Subcutaneous adipose tissue (tissue), 4 donors: ENCODE measurements around the gene LARP6. TPM values are rescaled to one million over a fixed set of nuclear protein-coding genes. Genes with fewer than 3 reads are reported as not detected.

Experiments used
- total RNA-seq, 4 donors: library from RNA; depleted of rRNA; stranded (reverse); fragments of >200 nt; gene quantifications; one replicate each; pipeline ENCODE4 v1.1.0, GENCODE V29; 2016
- TF ChIP-seq, protein P1 (sequence below): fragments of 450-650 bp; IDR thresholded peaks from one replicate; pipeline ENCODE4 v1.5.1; 2016; ENCODE audit warnings: low read depth, mild to moderate bottlenecking, control low read depth, antibody characterized with exemption, moderate library complexity

LARP6 gene
- total RNA-seq, 4 donors from 2014 or later = 42.9 to 139 (median 61.2) TPM

DNA sequence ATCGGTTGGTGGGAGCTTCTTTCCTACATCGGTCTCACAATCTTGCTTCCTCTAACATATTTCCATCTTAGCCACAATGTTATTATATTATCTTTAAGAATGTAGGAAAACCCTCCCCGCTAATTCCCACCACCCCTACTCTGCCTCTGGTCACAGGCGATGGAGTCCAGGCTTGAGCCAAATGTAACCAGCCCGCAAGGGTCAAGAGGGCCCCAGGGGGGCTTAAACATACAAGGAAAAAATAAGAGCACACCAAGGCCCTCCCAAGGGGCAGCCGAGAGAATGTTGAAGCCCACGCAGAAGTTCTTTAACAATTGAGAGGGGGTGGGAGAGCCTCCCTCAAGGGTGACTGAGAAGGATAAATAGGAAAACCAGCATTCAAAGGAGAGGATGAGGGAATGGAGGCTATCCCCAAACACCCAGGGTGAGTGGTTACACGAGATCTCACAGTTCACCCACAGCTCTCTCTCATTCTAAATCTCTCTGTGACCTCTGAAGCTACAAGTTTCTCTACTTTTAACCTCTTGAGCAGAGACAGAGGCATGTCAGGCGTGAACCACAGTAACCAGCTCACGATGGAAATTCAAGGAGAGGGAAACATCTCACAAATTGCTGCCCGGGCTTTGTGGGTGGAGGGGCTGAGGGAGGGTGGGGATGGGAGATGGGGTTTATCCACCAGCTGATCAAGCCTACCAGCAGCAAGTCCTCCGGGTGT, 59.2 kb downstream of the LARP6 start:
- TF ChIP-seq, protein P1, sequence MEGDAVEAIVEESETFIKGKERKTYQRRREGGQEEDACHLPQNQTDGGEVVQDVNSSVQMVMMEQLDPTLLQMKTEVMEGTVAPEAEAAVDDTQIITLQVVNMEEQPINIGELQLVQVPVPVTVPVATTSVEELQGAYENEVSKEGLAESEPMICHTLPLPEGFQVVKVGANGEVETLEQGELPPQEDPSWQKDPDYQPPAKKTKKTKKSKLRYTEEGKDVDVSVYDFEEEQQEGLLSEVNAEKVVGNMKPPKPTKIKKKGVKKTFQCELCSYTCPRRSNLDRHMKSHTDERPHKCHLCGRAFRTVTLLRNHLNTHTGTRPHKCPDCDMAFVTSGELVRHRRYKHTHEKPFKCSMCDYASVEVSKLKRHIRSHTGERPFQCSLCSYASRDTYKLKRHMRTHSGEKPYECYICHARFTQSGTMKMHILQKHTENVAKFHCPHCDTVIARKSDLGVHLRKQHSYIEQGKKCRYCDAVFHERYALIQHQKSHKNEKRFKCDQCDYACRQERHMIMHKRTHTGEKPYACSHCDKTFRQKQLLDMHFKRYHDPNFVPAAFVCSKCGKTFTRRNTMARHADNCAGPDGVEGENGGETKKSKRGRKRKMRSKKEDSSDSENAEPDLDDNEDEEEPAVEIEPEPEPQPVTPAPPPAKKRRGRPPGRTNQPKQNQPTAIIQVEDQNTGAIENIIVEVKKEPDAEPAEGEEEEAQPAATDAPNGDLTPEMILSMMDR = no peak

DNA sequence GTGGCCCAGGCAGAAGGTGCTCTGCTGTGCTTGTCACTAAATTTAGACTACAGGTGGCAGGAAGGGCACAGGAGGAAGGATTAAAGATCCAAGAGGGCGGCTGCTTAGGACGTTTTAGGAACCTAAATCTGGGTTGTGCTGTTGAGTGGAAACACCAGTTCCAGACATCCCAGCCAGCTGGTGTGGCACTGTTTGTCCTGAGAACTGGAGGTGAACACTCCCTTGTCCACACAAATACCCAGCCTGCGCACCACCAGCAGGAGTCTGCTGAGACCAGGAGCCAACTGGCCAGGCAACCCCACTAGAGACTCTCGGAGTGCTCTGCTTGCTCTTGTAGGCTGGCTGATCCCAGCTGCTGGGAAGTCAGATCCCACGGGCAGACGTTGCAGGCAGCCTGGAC, 60.3 kb downstream of the LARP6 start:
- TF ChIP-seq, protein P1 = no peak

DNA sequence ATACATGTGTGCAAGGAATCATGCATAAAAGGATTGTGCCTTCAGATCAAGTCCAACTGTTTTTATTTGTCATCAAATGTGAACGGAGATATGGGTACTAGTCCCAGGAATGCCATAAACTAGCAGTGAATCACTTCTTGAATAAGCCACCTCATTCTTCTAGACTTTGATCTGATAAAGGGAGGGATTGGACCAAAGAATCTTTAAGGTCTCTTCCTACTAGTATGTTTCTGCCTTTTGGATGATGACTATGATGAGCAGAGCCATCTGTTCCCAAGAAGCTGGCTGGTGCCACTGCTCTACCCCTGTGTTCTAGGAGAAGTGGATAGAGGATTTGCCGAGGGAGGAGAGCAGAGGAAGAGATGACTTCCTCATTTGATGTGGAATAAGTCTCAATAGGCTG, 61.8 kb downstream of the LARP6 start:
- TF ChIP-seq, protein P1 = no peak

DNA sequence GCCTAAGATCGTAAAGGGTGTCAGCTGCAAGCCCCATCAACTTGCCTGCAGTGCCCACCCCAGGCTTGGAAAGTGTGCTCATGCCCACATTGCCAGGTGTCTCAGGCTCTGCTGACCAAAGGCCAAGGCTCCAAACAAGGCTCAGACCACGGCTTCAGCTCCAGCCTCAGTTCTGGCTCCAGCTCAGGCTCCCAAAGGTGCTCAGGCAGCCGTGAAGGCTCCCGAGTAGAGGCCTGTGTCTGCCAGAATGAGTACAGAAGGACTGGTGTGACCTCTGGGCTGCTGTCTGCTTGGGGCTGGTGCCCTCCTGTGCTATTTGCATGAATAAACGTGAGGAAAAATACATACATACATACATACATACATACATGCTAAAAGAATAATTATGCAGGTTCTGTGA, 62.7 kb downstream of the LARP6 start:
- TF ChIP-seq, protein P1 = no peak

DNA sequence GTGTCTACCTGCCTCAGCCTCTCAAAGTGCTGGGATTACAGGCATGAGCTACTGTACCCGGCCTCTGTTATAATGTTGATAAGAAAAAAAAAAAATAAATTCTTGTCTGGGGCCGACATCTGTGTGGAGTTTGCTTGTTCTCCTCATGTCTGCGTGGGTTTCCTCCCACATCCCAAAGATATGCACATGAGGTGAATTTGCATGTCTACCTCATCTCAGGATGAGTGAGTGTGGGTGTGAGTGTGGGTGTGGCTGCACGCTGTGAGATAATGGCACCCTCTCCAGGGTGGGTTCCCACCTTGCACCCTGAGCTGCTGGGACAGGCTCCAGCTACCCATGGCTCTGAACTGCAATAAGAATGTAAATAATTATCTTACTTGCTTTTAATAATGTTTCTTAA, 64.7 kb downstream of the LARP6 start:
- TF ChIP-seq, protein P1 = no peak

DNA sequence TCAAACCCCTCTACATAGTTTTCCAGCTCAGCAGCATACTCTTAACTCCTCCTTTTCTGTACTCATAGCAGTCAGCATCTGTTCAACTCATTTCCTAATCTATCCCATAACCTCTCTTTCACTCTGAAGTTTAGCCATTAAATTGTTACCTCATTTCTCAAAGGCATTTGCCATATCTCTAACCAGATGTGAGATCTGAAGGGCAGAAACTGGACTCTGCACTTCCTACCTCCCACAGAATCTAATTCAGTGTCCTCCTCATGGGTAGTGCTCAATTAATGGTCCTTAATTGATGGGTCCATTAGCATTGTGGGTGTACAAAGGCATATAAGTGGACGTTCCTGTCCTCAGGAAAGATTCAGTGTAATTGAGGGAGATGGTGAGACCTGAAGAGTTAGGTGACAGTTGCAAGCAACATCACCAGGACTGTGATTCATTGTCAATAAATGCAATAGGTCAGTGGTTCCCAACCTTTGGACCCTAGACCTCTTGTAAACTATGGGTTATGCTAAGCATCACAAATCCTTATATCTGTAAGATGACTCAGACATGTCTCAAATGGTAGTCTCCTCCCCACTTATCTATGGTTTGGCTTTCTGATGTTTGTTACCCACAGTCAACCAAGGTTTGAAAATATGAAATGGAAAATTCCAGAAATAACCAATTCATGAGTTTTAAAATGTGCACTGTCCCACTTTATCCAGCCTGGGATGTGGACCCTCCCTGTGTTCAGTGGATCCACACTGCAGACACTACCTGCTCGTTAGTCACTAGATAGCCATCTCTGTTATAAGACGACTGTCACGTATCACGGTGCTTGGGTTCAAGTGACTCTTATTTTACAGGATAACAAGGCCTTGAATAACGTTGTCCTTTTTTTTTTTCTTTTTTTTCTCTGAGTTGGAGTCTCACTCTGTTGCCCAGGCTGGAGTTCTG, 65.6 kb downstream of the LARP6 start:
- TF ChIP-seq, protein P1 = no peak

DNA sequence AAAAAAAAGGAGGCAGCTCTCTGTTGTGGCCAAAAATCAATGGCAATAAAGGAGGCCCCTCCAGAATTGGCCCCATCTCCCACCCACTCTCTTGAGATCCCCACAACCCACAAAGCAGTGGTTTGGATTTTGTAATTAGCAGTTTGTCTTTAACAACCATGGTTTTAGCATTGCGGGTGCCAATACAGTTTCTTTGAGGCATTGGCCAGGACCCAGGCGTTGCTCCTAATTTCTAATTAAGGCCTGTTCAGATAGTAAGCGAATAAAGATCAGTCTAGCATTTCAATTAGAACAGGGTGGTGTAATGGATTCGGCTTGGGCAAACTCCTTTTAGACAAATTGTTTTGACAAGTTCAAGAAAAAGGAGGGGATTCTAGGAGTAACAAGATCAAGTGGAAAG, 67.0 kb downstream of the LARP6 start:
- TF ChIP-seq, protein P1 = no peak
